H1 (cell line): ENCODE results near the gene CFAP206. TPM values are rescaled to one million over a fixed set of nuclear protein-coding genes. Genes with fewer than 3 reads are reported as not detected.

Experiments used
- CTCF ChIA-PET: fragments of 300-600 bp; sonication (Branson Sonifier 250); formaldehyde crosslinking; loops from one replicate; lab custom pipeline; 2021; ENCODE audit not compliant: partially characterized antibody; lab: Charles Lee
- POLR2A ChIA-PET: fragments of 300-600 bp; sonication (Branson Sonifier 250); formaldehyde crosslinking; loops from one replicate; lab custom pipeline; 2021; ENCODE audit warnings: inconsistent platforms; ENCODE audit not compliant: partially characterized antibody; lab: Charles Lee
- DNase-seq, 2 experiments: peaks; one replicate each; pipeline versions ENCODE4 v3.0.0 to v3.0.0-alpha.2; 2010 to 2022; ENCODE audit warnings: low spot score in 2 of 2, low read depth in 1 of 2, mixed read lengths in 1 of 2
- FAIRE-seq: peaks from 2 replicates; lab custom pipeline; 2011; peaks lifted over from hg19 to GRCh38; lab: Jason Lieb, UNC
- H2AFZ ChIP-seq: 2 replicates; pipeline ENCODE4 v1.8.1; 2012; ENCODE audit warnings: low read length, inconsistent platforms
- H2AK5ac ChIP-seq: 2 replicates; pipeline ENCODE4 v1.6.1; 2013; ENCODE audit warnings: low read depth, low read length
- H2BK120ac ChIP-seq: replicated peaks from 2 replicates; pipeline ENCODE3; 2013; ENCODE audit warnings: low read depth, low read length, inconsistent platforms
- H2BK12ac ChIP-seq: 2 replicates; pipeline ENCODE4 v1.6.1; 2013; ENCODE audit warnings: low read depth, low read length
- H2BK15ac ChIP-seq: 2 replicates; pipeline ENCODE4 v1.6.1; 2013; ENCODE audit warnings: low read length
- H2BK20ac ChIP-seq: 2 replicates; pipeline ENCODE4 v1.6.1; 2013; ENCODE audit warnings: low read length
- H2BK5ac ChIP-seq: 2 replicates; pipeline ENCODE4 v1.6.1; 2013; ENCODE audit warnings: low read depth, low read length
- H3K14ac ChIP-seq: 2 replicates; pipeline ENCODE4 v1.6.1; 2013; ENCODE audit warnings: inconsistent platforms; ENCODE audit not compliant: insufficient read length
- H3K18ac ChIP-seq: 2 replicates; pipeline ENCODE4 v1.6.1; 2013; ENCODE audit warnings: low read length; ENCODE audit errors: extremely low read depth
- H3K23ac ChIP-seq: 2 replicates; pipeline ENCODE4 v1.6.1; 2013; ENCODE audit warnings: inconsistent platforms; ENCODE audit not compliant: insufficient read length
- H3K23me2 ChIP-seq: 2 replicates; pipeline ENCODE4 v1.6.1; 2013; ENCODE audit warnings: low read depth, low read length
- H3K27ac ChIP-seq: 2 replicates; pipeline ENCODE4 v1.6.1; 2011; ENCODE audit warnings: low read depth, low read length, inconsistent platforms
- H3K27me3 ChIP-seq, 4 experiments: replicated peaks in 1 of 4; 1 replicate in 1 of 4; 2 replicates in 3 of 4; pipeline versions ENCODE4 v1.6.1 to v1.8.1; 2011 to 2013; ENCODE audit warnings: low read length in 3 of 4, mild to moderate bottlenecking in 3 of 4, inconsistent platforms in 2 of 4, mixed read lengths in 2 of 4, moderate library complexity in 1 of 4; ENCODE audit not compliant: control insufficient read depth in 3 of 4, insufficient read depth in 3 of 4; ENCODE audit errors: extremely low read depth in 1 of 4
- H3K36me3 ChIP-seq, 4 experiments: 2 replicates each; pipeline versions ENCODE4 v1.6.1 to v1.8.1; 2011 to 2013; ENCODE audit warnings: mild to moderate bottlenecking in 4 of 4, low read length in 3 of 4, moderate library complexity in 2 of 4, control low read depth in 1 of 4, inconsistent platforms in 1 of 4; ENCODE audit not compliant: insufficient read depth in 4 of 4, control insufficient read depth in 2 of 4
- H3K4ac ChIP-seq: replicated peaks from 2 replicates; pipeline ENCODE3; 2013; ENCODE audit warnings: low read length, low read depth, mixed read lengths, inconsistent platforms; ENCODE audit not compliant: insufficient read length
- H3K4me1 ChIP-seq, 4 experiments: replicated peaks in 1 of 4; 1 replicate in 1 of 4; 2 replicates in 3 of 4; pipeline versions ENCODE4 v1.6.1 to v1.8.1; 2011 to 2013; ENCODE audit warnings: low read length in 3 of 4, inconsistent platforms in 2 of 4, mixed read lengths in 1 of 4; ENCODE audit not compliant: insufficient read depth in 4 of 4, control insufficient read depth in 3 of 4
- H3K4me2 ChIP-seq, 2 experiments: 2 replicates each; pipeline versions ENCODE4 v1.6.1 to v1.8.1; 2011 to 2013; ENCODE audit warnings: low read depth in 2 of 2, low read length in 2 of 2, control low read depth in 1 of 2, inconsistent platforms in 1 of 2, mild to moderate bottlenecking in 1 of 2; ENCODE audit not compliant: insufficient read depth in 1 of 2
- H3K4me3 ChIP-seq, 4 experiments: fragments of 200-600, 300-600 bp in 1 of 4; sonication (generic), shearing (Covaris generic), sonication (Bioruptor Twin) in 1 of 4; 2 replicates each; pipeline versions ENCODE4 v1.5.1 to v1.8.1; 2011 to 2016; ENCODE audit warnings: low read length in 4 of 4, low read depth in 3 of 4, control low read depth in 2 of 4, inconsistent platforms in 2 of 4, mild to moderate bottlenecking in 2 of 4, mixed read lengths in 1 of 4, moderate library complexity in 1 of 4; ENCODE audit not compliant: insufficient read depth in 2 of 4; ENCODE audit errors: extremely low read depth in 1 of 4
- H3K56ac ChIP-seq: replicated peaks from 2 replicates; pipeline ENCODE3; 2013; ENCODE audit warnings: low read depth, mild to moderate bottlenecking, mixed read lengths, low read length, inconsistent platforms; ENCODE audit not compliant: insufficient read length
- H3K79me1 ChIP-seq: 2 replicates; pipeline ENCODE4 v1.6.1; 2013; ENCODE audit warnings: low read depth, low read length, control low read depth
- H3K79me2 ChIP-seq, 2 experiments: 2 replicates each; pipeline versions ENCODE4 v1.6.1 to v1.8.1; 2012 to 2013; ENCODE audit warnings: low read length in 2 of 2, mild to moderate bottlenecking in 2 of 2, inconsistent platforms in 1 of 2; ENCODE audit not compliant: insufficient read depth in 2 of 2, control insufficient read depth in 1 of 2
- H3K9ac ChIP-seq, 4 experiments: replicated peaks in 1 of 4; 1 replicate in 1 of 4; 2 replicates in 3 of 4; pipeline versions ENCODE4 v1.6.1 to v1.8.1; 2011 to 2013; ENCODE audit warnings: low read depth in 3 of 4, low read length in 3 of 4, control low read depth in 2 of 4, mild to moderate bottlenecking in 2 of 4, moderate library complexity in 2 of 4, inconsistent platforms in 1 of 4; ENCODE audit errors: extremely low read depth in 1 of 4
- H3K9me3 ChIP-seq, 2 experiments: 2 replicates each; pipeline versions ENCODE4 v1.6.1 to v1.8.1; 2012 to 2013; ENCODE audit warnings: mild to moderate bottlenecking in 2 of 2, moderate library complexity in 2 of 2, control low read depth in 1 of 2, inconsistent platforms in 1 of 2, low read depth in 1 of 2, low read length in 1 of 2, mixed read lengths in 1 of 2; ENCODE audit not compliant: insufficient read depth in 2 of 2
- H4K20me1 ChIP-seq, 2 experiments: replicated peaks in 1 of 2; 2 replicates each; pipeline versions ENCODE3 to v1.8.1; 2011 to 2013; ENCODE audit warnings: inconsistent platforms in 2 of 2, low read length in 2 of 2, mild to moderate bottlenecking in 1 of 2; ENCODE audit not compliant: insufficient read depth in 2 of 2, control insufficient read depth in 1 of 2
- H4K5ac ChIP-seq: 2 replicates; pipeline ENCODE4 v1.6.1; 2013; ENCODE audit warnings: low read length, low read depth, mixed read lengths, inconsistent platforms; ENCODE audit not compliant: insufficient read length
- H4K8ac ChIP-seq: 2 replicates; pipeline ENCODE4 v1.8.0; 2013; ENCODE audit warnings: mild to moderate bottlenecking, moderate library complexity, low read length, inconsistent platforms; ENCODE audit not compliant: insufficient read depth; ENCODE audit errors: extremely low read depth
- H4K91ac ChIP-seq: replicated peaks from 2 replicates; pipeline ENCODE3; 2013; ENCODE audit warnings: low read length, mixed read lengths, inconsistent platforms; ENCODE audit not compliant: insufficient read length
- CBX5 ChIP-seq: fragments of 300-800, 300-1000 bp; sonication (generic); IDR thresholded peaks from 2 replicates; pipeline ENCODE4 v1.7.1; 2016; ENCODE audit warnings: antibody characterized with exemption, low read length, low read depth
- CEBPB ChIP-seq: IDR thresholded peaks from 2 replicates; pipeline ENCODE4 v1.6.1; 2012; ENCODE audit warnings: low read depth, low read length
- CHD1 ChIP-seq: IDR thresholded peaks from 2 replicates; pipeline ENCODE4 v1.6.1; 2012; ENCODE audit warnings: low read depth, low read length, improper control_type of control experiment
- GTF2F1 ChIP-seq: IDR thresholded peaks from 2 replicates; pipeline ENCODE4 v1.6.1; 2012; ENCODE audit warnings: low read depth, low read length, improper control_type of control experiment, borderline replicate concordance
- HDAC2 ChIP-seq, 2 experiments: fragments of 300-600 bp in 1 of 2; sonication (generic) in 1 of 2; IDR thresholded peaks; 2 replicates each; pipeline ENCODE4 v1.6.1; 2011 to 2012; ENCODE audit warnings: low read depth in 2 of 2, low read length in 2 of 2, mild to moderate bottlenecking in 2 of 2, moderate library complexity in 2 of 2, borderline replicate concordance in 1 of 2, inconsistent platforms in 1 of 2
- JUND ChIP-seq: IDR thresholded peaks from 2 replicates; pipeline ENCODE4 v1.6.1; 2011; ENCODE audit warnings: mild to moderate bottlenecking, improper control_type of control experiment, low read length
- KDM1A ChIP-seq: fragments of 200-600, 300-600 bp; sonication (generic); IDR thresholded peaks from 2 replicates; pipeline ENCODE4 v1.7.1; 2016; ENCODE audit warnings: mild to moderate bottlenecking, low read length, borderline replicate concordance
- KDM4A ChIP-seq: IDR thresholded peaks from one replicate; pipeline ENCODE4 v1.7.1; 2012; ENCODE audit warnings: low read depth, mild to moderate bottlenecking, moderate library complexity, low read length, inconsistent platforms; ENCODE audit not compliant: severe bottlenecking
- KDM5A ChIP-seq: fragments of 200-600 bp; IDR thresholded peaks from 2 replicates; pipeline ENCODE4 v1.7.1; 2012; ENCODE audit warnings: mild to moderate bottlenecking, low read length, inconsistent platforms, mixed read lengths
- PHF8 ChIP-seq: fragments of 200-600 bp; sonication (generic); conservative IDR thresholded peaks from 2 replicates; pipeline ENCODE4 v1.7.1; 2012; ENCODE audit warnings: low read depth, mild to moderate bottlenecking, inconsistent platforms, low read length, moderate library complexity
- RAD21 ChIP-seq, 2 experiments: IDR thresholded peaks in 1 of 2; conservative IDR thresholded peaks in 1 of 2; 2 replicates each; pipeline ENCODE4 v1.6.1; 2011; ENCODE audit warnings: low read depth in 2 of 2, low read length in 2 of 2, improper control_type of control experiment in 1 of 2, inconsistent platforms in 1 of 2, mild to moderate bottlenecking in 1 of 2, moderate library complexity in 1 of 2
- SIRT6 ChIP-seq: IDR thresholded peaks from one replicate; pipeline ENCODE4 v1.7.1; 2012; ENCODE audit warnings: low read length, inconsistent platforms
- SP1 ChIP-seq: IDR thresholded peaks from 2 replicates; pipeline ENCODE4 v1.6.1; 2011; ENCODE audit warnings: low read depth, low read length
- WGBS, 2 experiments: shearing (Covaris generic) in 1 of 2; methylation state at CpG; one replicate each; pipeline versions ENCODE4 v1.1.6 to v1.1.7; 2013 to 2015; ENCODE audit warnings: low lambda C conversion rate in 2 of 2, mixed read lengths in 2 of 2, inconsistent platforms in 1 of 2, low coverage in 1 of 2, missing lambda C conversion rate in 1 of 2; ENCODE audit not compliant: insufficient replicate concordance in 2 of 2, insufficient coverage in 1 of 2, insufficient read length in 1 of 2; ENCODE audit errors: extremely low coverage in 1 of 2, missing lambda C conversion rate in 1 of 2; 5-methylcytosine and 5-hydroxymethylcytosine counted together
- polyA plus RNA-seq, 7 experiments: library from polyadenylated mRNA; depleted of rRNA in 3 of 7; stranded (reverse) in 5 of 7; unstranded in 2 of 7; fragments of >200 nt in 5 of 7; fragments of 200-250 nt in 2 of 7; gene quantifications; 1 replicate in 5 of 7; 2 replicates in 1 of 7; 4 replicates in 1 of 7; pipeline versions ENCODE4 v1.2.1 to v1.2.3, GENCODE V29; 2011 to 2013; ENCODE audit warnings: missing spikeins in 2 of 7, mixed read lengths in 2 of 7
- total RNA-seq: library from RNA; stranded (reverse); fragmentation: NEBNext Ultra II Directional; extraction: Animal tissue kit (Norgen Biotek cat#: 25700); gene quantifications from 2 replicates; pipeline ENCODE4 v1.2.1, GENCODE V29; 2021

The CFAP206 gene
- total and polyA plus RNA-seq, 2 of the 8 experiments (the other 6 are each of a cell fraction or from before 2014, with no cell fraction given), result not detected

GRCh38 chr6:87421576-87421975 is 13.8 kb downstream of the CFAP206 start:
- H2AK5ac ChIP-seq, result no peak overlapping the region
- H3K79me2 ChIP-seq, result no peaks in the 10 kb centered on the region
- ChIA-PET POLR2A (no interaction called here), CTCF (interaction anchor here (3.4 kb wide), 1 partner anchor 28 kb away, joined by 15 read pairs; no protein-coding TSS in a partner anchor)
- no peak overlapping the region for H4K5ac ChIP-seq
- H3K27me3 ChIP-seq, result no peaks in the 10 kb centered on the region
- H3K18ac ChIP-seq, result no peak overlapping the region
- no peak for DNase-seq
- no peaks in the 10 kb centered on the region for H3K9me3 ChIP-seq
- no peak overlapping the region for H2BK120ac ChIP-seq
- H3K79me1 ChIP-seq, result no peaks in the 10 kb centered on the region
- H3K56ac ChIP-seq, result no peak overlapping the region
- no peak overlapping the region for H3K4me2 ChIP-seq
- no peak overlapping the region for H3K23ac ChIP-seq
- no peak for FAIRE-seq
- 85% methylated on average over 2 of the region's 2 CpGs; no CpG with 5 or more reads in 1 of the 2 experiments for WGBS, 2 experiments
- H3K9ac ChIP-seq, result no peak overlapping the region
- no peak overlapping the region for H3K4ac ChIP-seq
- no peak overlapping the region for H3K4me3 ChIP-seq
- H4K20me1 ChIP-seq, result no peaks in the 10 kb centered on the region
- no peak overlapping the region for H2BK5ac ChIP-seq
- no peaks in the 10 kb centered on the region for H3K36me3 ChIP-seq
- no peaks in the 10 kb centered on the region for H3K4me1 ChIP-seq
- H2BK12ac ChIP-seq, result no peak overlapping the region
- no peak overlapping the region for H4K91ac ChIP-seq
- H2BK15ac ChIP-seq, result no peak overlapping the region
- no peaks in the 10 kb centered on the region for H3K23me2 ChIP-seq
- no peak overlapping the region for H3K14ac ChIP-seq
- no peak overlapping the region for H2AFZ ChIP-seq
- no peak for TF ChIP-seq CEBPB
- no peak for TF ChIP-seq HDAC2 (IDR thresholded peaks at IDR 0.05; ENCODE audit: borderline replicate concordance in 1 of 2, low read depth in 2 of 2, low read length in 2 of 2)
- TF ChIP-seq PHF8, result no peak
- no peak for TF ChIP-seq SP1
- no peak for TF ChIP-seq JUND
- TF ChIP-seq SIRT6, result no peak
- no peak for TF ChIP-seq CBX5
- TF ChIP-seq GTF2F1, result no peak
- TF ChIP-seq KDM1A, result no peak
- no peak for TF ChIP-seq KDM5A
- TF ChIP-seq CHD1, result no peak
- TF ChIP-seq KDM4A, result no peak
- TF ChIP-seq RAD21 (IDR thresholded peaks at IDR 0.05 in 1 of 2, conservative IDR thresholded peaks at IDR 0.05 in 1 of 2; ENCODE audit: low read depth in 2 of 2, low read length in 2 of 2), result no peak
- TF ChIP-seq, all 59 proteins: peak for 0
- Histone ChIP-seq H4K8ac (no peak overlapping the region), H3K27ac (no peak overlapping the region), H2BK20ac (no peak overlapping the region)
